Neural progenitor cell (in vitro differentiated cells): ENCODE results near the gene DSCAML1. TPM values are rescaled to one million over a fixed set of nuclear protein-coding genes. Genes with fewer than 3 reads are reported as not detected.

ENCODE experiments used
- DNase-seq: peaks from one replicate; pipeline ENCODE4 v3.0.0-alpha.2; 2016; ENCODE audit warnings: low spot score
- H2AFZ ChIP-seq: fragments of 200-600 bp; sonication (generic); replicated peaks from 2 replicates; pipeline ENCODE4 v1.6.1; 2016; ENCODE audit warnings: antibody characterized with exemption
- H3F3A ChIP-seq: fragments of 200-600 bp; sonication (generic); 2 replicates; pipeline ENCODE4 v1.6.1; 2016; ENCODE audit warnings: antibody characterized with exemption, low read depth
- H3K27ac ChIP-seq: fragments of 200-600 bp; sonication (generic); 2 replicates; pipeline ENCODE4 v1.5.1; 2016; ENCODE audit warnings: mild to moderate bottlenecking
- H3K27me3 ChIP-seq: fragments of 200-600 bp; sonication (generic); 2 replicates; pipeline ENCODE4 v1.6.1; 2016; ENCODE audit warnings: mild to moderate bottlenecking, moderate library complexity
- H3K36me3 ChIP-seq: fragments of 200-600 bp; sonication (generic); 2 replicates; pipeline ENCODE4 v1.5.1; 2016
- H3K4me1 ChIP-seq: fragments of 200-600 bp; sonication (generic); 2 replicates; pipeline ENCODE4 v1.6.1; 2016; ENCODE audit warnings: mixed run types
- H3K4me2 ChIP-seq: fragments of 200-600 bp; sonication (generic); 2 replicates; pipeline ENCODE4 v1.6.1; 2016
- H3K4me3 ChIP-seq: fragments of 200-600 bp; sonication (generic); 2 replicates; pipeline ENCODE4 v1.5.1; 2016
- H3K79me2 ChIP-seq: fragments of 200-600 bp; sonication (generic); 2 replicates; pipeline ENCODE4 v1.6.1; 2016; ENCODE audit warnings: low read depth
- H3K9ac ChIP-seq: fragments of 200-600 bp; sonication (generic); 2 replicates; pipeline ENCODE4 v1.6.1; 2016
- H3K9me3 ChIP-seq: fragments of 200-600 bp; sonication (generic); 2 replicates; pipeline ENCODE4 v1.5.1; 2016; ENCODE audit warnings: low read depth
- H4K20me1 ChIP-seq: fragments of 200-600 bp; sonication (generic); 2 replicates; pipeline ENCODE4 v1.6.1; 2016; ENCODE audit warnings: low read depth
- H3K27ac Mint-ChIP-seq: 3 replicates; pipeline ENCODE4 v1.8.0; 2021; ENCODE audit warnings: mixed read lengths
- H3K27me3 Mint-ChIP-seq: 2 replicates; pipeline ENCODE4 v1.8.0; 2022; ENCODE audit warnings: low read depth, mild to moderate bottlenecking, inconsistent platforms, moderate library complexity, mixed read lengths; ENCODE audit not compliant: insufficient read depth
- H3K36me3 Mint-ChIP-seq: 3 replicates; pipeline ENCODE4 v1.8.0; 2021; ENCODE audit warnings: mixed read lengths
- H3K4me1 Mint-ChIP-seq: 3 replicates; pipeline ENCODE4 v1.8.0; 2021; ENCODE audit warnings: mixed read lengths
- H3K4me3 Mint-ChIP-seq: 3 replicates; pipeline ENCODE4 v1.8.0; 2021; ENCODE audit warnings: mild to moderate bottlenecking, moderate library complexity, mixed read lengths
- H3K9me3 Mint-ChIP-seq: 3 replicates; pipeline ENCODE4 v1.8.0; 2020; ENCODE audit warnings: mixed read lengths
- CTCF ChIP-seq: fragments of 200-600 bp; sonication (generic); IDR thresholded peaks from 2 replicates; pipeline ENCODE4 v1.5.1; 2017; ENCODE audit warnings: antibody characterized with exemption, mild to moderate bottlenecking
- EZH2 ChIP-seq: fragments of 200-600 bp; sonication (generic); IDR thresholded peaks from 2 replicates; pipeline ENCODE4 v1.6.1; 2017; ENCODE audit warnings: antibody characterized with exemption, mild to moderate bottlenecking, moderate library complexity
- EZH2phosphoT487 ChIP-seq: fragments of 200-600 bp; sonication (generic); IDR thresholded peaks from 2 replicates; pipeline ENCODE4 v1.6.1; 2017; ENCODE audit warnings: antibody characterized with exemption
- total RNA-seq: library from RNA; depleted of rRNA; stranded (reverse); fragments of >200 nt; gene quantifications from 2 replicates; pipeline ENCODE4 v1.2.3, GENCODE V29; 2015; ENCODE audit warnings: low replicate concordance

The DSCAML1 gene
- total RNA-seq, 1 donor from 2014 or later: 0.06 TPM

GRCh38 chr11:117384045-117384444 lies 413.0 kb downstream of the DSCAML1 start:
- Histone ChIP-seq H3K4me3 (no peak overlapping the region), H3K27me3 (no peaks in the 10 kb centered on the region), H3K4me1 (no peaks in the 10 kb centered on the region), H3K4me2 (no peak overlapping the region), H3K79me2 (no peaks in the 10 kb centered on the region), H3K36me3 (no peaks in the 10 kb centered on the region), H3K9me3 (no peaks in the 10 kb centered on the region), H3F3A (no peaks in the 10 kb centered on the region), H4K20me1 (no peaks in the 10 kb centered on the region), H3K9ac (no peak overlapping the region), H2AFZ (no peak overlapping the region), H3K27ac (no peak overlapping the region)
- no peak for DNase-seq
- Mint-ChIP-seq H3K27me3 (no peaks in the 10 kb centered on the region), H3K4me3 (no peak overlapping the region), H3K4me1 (peaks cover 8% of the 10 kb centered on the region), H3K27ac (no peak overlapping the region), H3K9me3 (no peaks in the 10 kb centered on the region), H3K36me3 (peaks cover 21% of the 10 kb centered on the region)
- TF ChIP-seq EZH2 (no peak), EZH2phosphoT487 (no peak), CTCF (no peak)

- Histone ChIP-seq H3K79me2 (no peaks in the 10 kb centered on the region), H3K4me3 (no peak overlapping the region), H3K4me2 (no peak overlapping the region), H2AFZ (no peak overlapping the region), H3F3A (no peaks in the 10 kb centered on the region), H3K27ac (no peak overlapping the region), H3K9me3 (no peaks in the 10 kb centered on the region), H4K20me1 (no peaks in the 10 kb centered on the region), H3K9ac (no peak overlapping the region), H3K36me3 (no peaks in the 10 kb centered on the region), H3K4me1 (no peaks in the 10 kb centered on the region), H3K27me3 (no peaks in the 10 kb centered on the region)
- Mint-ChIP-seq H3K4me3 (no peak overlapping the region), H3K27ac (no peak overlapping the region), H3K4me1 (peaks cover 8% of the 10 kb centered on the region), H3K27me3 (no peaks in the 10 kb centered on the region), H3K36me3 (peaks cover 17% of the 10 kb centered on the region), H3K9me3 (no peaks in the 10 kb centered on the region)
- DNase-seq: no peak
- TF ChIP-seq CTCF (no peak), EZH2phosphoT487 (no peak), EZH2 (no peak)
Measured at GRCh38 chr11:117382746-117383145, 414.3 kb downstream of the DSCAML1 start.

GRCh38 chr11:117381481-117382387 lies 415.3 kb downstream of the DSCAML1 start:
- Mint-ChIP-seq H3K9me3 (no peaks in the 10 kb centered on the region), H3K27ac (peak overlapping the region; percentile 81), H3K27me3 (no peaks in the 10 kb centered on the region), H3K4me3 (no peak overlapping the region), H3K36me3 (peaks cover 17% of the 10 kb centered on the region), H3K4me1 (peaks cover 8% of the 10 kb centered on the region)
- Histone ChIP-seq H3K36me3 (no peaks in the 10 kb centered on the region), H3K4me2 (no peak overlapping the region), H3K27me3 (no peaks in the 10 kb centered on the region), H3K4me1 (no peaks in the 10 kb centered on the region), H3K4me3 (no peak overlapping the region), H3K27ac (no peak overlapping the region), H3K9ac (no peak overlapping the region), H2AFZ (no peak overlapping the region), H3F3A (no peaks in the 10 kb centered on the region), H3K9me3 (no peaks in the 10 kb centered on the region), H4K20me1 (no peaks in the 10 kb centered on the region), H3K79me2 (no peaks in the 10 kb centered on the region)
- no peak for DNase-seq
- TF ChIP-seq EZH2: no peak
- TF ChIP-seq EZH2phosphoT487: no peak
- no peak for TF ChIP-seq CTCF
